DMS53 treated with DMSO at 0.1 percent for 48 hours (cell line): Measurements from ENCODE around the gene PRSS23.
"Not testable (repeated sequence)": the region's sequence is repeated elsewhere in the genome, so short reads cannot be mapped to it uniquely, and the experiment has no call there.

ENCODE experiments used
- DNase-seq: peaks from one replicate; lab custom pipeline; 2025; ENCODE audit not compliant: unreplicated experiment; lab: John Stamatoyannopoulos, UW

The PRSS23 gene

DNA sequence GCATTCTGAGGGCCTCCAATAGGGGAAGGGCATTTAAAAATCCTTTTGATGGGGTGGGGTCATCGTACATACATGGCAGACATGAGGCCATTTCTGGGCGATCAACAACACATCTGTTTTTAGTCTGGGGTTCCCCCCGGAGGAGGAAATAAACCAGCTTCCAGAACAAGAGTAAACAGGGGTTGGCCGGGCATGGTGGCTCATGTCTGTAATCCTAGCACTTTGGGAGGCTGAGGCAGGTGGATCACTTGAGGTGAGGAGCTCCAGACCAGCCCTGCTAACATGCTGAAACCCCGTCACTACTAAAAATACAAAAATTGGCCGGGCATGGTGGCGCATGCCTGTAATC is 12.0 kb downstream of the PRSS23 start:
- DNase-seq = no peak

DNA sequence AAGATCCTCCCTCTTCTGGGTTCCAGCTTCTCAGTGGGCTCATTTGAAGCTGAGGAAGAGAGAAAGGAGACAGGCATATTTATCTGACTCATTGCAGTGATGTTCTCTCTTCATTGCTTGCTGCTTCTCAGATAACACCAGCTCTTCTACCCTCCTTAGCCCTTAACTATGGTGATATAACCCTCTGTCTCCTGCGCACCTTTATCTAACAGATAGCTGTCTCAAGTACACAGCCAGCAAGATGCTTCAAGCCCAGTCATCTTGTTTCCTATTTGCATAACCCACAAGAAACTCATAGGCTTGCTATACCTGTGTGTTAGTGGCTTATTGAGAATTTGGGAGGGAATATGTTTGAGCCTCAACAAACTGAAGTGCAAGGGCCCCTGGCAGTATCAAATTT is 12.6 kb downstream of the PRSS23 start:
- DNase-seq = no peak

DNA sequence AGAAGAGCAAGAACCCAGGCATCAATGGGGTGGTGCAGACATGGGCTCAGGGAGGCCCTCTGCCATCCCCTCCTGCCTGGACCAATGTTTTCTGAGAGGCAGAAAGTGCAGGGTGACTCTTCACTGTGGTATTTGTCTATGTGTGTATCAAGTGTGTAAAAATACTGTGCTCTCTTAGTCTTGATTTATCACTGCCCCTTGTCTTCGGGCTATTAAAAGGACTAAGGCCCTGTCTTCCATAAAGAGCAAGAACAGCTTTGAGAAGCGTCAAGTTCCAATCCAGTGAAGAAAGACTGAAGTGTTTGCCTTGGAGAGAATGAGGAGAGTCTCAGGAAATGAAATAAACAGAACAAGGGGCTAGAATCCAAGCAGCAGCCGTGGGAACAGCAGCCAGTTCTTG is 14.4 kb downstream of the PRSS23 start:
- DNase-seq = no peak

DNA sequence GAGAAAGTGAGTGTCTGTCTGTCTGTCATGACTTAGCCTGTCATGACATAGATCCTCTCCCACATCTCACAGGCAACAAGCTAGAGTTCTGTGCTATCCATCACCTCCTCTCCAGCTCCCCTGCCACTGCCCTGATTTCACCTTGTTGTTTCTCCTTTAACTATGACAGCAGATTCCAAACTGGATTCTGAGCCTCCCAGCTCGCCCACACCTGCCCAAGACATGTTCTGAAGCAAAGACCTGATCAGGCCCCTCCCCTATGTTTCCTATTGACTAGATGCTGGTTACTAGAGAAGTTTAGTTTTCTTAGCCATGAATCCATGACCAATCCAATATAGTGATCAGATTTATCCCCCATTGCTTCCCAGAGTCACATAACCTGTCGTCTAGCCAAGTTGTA is 15.4 kb downstream of the PRSS23 start:
- no peak for DNase-seq

DNA sequence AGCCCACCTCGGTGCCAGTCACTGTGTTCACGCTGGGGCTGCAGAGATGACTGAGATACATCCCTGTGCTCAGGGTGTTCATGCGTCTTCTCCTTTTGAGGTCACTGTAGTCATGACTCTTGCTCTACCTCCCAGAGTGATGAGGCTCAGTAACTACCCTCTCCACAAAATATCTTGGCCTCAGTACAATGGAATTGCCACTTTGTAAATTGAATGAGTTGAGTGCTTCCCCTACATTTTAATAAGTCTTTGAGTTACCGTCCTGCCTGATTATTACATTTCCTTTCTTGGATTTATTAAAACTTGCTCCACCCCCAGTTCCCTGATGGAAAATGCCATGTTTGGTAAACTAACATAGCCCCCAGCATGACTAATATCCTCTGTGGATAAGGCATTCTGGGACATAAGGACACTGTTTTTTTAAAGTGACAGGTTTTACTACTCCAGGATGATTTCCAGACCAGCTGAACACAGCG is 15.9 kb downstream of the PRSS23 start:
- DNase-seq = no peak

DNA sequence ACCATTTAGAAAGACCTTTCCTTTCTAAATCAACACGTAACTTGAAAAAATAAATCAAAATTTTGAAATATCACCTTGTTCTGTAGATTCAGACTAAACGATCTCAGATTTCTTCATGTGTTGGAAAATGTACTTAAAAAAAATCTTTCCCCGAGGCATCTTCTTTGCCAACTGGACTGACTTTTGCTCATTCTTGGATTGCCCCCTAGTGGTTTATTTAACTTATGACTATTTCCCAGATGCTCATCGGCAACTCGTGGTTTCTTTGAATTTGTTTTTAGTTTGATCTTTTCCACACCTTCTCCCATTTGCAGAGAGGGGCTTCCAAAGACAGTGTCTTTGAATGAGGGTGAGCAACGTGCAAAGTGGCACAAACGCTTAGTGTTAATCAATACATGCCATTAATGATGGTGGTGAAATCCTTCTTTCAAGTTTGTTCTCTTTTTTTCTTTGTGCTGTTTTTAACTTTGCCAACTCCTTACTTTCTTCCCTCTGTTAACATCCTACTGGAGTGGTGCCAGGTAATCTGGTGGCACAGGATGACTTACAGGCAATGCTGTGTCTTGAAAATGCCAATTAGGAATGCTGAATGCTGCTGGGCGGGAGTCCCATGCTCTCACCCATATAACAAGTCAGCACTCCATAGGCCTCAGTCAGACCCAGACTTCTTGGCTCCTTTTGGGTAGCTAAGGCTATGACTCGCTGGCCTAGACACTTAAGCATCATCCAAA is 18.3 kb downstream of the PRSS23 start:
- peak; percentile 89 for DNase-seq

DNA sequence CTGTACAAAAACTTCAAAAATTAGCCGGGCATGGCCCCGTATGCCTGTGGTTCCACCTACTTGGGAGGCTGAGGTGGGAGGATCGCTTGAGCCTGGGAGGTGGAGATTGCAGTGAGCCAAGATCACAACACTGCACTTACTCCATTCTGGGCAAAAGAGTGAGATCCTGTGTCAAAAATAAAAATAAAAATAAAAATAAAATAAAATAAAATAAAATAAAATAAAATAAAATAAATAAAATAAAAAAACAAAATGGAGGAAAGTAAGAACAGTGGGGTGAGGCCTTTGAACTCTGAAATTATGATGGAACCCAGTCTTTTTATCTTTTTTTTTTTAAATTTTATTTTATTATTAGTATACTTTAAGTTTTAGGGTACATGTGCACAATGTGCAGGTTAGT is 23.8 kb downstream of the PRSS23 start:
- not testable (repeated sequence) for DNase-seq

DNA sequence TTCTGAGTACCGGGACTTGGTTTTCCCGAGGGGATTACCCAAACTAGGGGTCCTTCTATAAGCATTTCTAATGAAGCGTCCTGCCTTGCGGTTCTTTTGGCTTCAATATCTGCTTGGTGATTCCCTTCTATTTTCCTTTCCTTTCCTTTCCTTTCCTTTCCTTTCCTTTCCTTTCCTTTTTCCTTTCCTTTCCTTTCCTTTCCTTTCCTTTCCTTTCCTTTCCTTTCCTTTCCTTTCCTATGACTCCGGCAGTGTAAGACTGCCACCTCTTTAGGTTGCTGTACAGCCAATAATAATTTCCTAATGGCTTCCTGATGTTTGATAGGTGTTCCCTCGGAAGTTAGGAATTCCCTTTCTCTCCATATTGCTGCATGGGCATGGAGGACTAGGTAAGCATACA is 34.0 kb downstream of the PRSS23 start:
- DNase-seq = not testable (repeated sequence)

DNA sequence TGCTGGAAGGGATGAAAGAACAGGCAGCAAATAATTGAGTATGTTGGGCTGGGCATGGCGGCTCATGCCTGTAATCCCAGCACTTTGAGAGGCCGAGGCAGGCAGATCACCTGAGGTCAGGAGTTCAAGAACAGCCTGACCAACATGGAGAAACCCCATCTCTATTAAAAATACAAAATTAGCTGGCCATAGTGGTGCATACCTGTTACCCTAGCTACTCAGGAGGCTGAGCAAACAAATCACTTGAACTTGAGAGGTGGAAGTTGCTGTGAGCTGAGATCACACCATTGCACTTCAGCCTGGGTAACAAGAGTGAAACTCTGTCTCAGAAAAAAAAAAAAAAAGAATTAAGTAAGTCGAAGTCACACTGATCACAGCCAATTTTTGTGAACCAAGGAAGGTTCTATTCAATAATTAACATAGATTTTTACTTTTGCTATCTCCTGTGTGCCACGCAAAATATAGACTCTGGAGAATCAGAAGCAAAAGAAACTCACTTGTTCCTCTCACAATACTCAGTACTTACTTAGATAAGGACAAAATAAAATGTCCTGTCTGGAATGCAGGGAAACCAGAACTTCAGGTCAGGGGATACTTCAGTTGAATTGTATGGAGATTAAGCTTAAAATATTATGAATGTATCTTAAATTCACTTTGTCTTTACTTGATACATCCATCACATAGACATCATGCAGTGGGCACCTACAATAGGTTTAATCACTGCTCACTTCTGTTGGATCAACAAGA is 44.6 kb downstream of the PRSS23 start:
- peak; percentile 11 for DNase-seq

DNA sequence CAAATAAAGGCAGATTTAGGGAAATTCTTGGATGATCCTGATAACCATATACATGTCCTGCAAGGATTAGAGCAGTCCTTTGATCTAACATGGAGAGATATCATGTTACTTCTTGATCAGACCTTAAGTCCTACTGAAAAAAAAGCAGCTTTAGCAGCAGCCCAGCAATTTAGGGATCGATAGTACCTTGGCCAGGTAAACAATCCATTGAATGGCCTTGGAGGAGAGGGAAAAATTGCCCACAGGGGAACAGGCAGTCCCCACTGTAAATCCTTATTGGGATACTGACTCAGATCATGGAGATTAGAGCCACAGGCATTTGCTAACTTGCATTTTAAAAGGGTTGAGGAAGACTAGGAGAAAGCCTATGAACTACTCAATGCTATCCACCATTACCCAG is 47.8 kb downstream of the PRSS23 start:
- DNase-seq = no peak

DNA sequence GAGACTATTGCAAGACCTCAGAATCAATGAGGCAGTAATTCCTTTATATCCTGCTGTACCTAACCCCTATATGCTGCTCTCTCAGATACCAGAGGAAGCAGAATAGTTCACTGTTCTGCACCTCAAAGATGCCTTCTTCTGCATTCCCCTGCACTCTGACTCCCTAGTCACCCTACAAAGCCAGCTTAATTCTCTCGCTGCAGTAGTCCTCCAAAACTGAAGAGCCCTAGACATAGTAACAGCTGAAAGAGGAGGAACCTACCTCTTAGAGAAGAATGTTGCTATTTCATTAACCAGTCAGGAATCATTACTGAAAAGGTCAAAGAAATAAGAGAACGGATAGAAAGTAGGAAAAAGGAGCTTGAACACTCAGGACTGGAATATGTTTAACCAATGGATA is 49.3 kb downstream of the PRSS23 start:
- no peak for DNase-seq
